ENCODE measurements around the gene CHI3L1.

DNA sequence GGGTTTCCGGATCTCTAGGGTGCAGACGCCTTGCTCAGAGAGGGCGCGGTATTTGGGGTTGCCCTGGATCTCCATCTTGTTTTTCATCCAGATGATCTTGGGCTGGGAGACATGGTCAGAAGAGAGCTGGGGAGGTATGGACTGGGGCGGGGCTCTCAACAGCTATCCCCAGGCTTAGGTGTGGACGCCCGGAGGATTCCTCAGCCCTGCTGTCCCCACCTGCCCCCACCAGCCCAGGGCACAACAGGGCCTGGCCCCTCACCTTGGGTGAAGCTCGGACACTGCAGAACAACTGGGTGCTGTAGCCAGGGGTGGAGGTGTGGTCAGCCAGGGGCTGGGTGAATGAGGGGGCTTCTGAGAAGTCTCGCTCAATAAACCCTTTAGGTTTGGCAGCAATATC is 17.5 kb downstream of the CHI3L1 start:
- TF ChIP-seq EGR1 (IDR thresholded peaks at IDR 0.05; ENCODE audit: low read depth) (no peak), CTCF (IDR thresholded peaks at IDR 0.05 in 2 of 3, conservative IDR thresholded peaks at IDR 0.05 in 1 of 3; ENCODE audit: borderline replicate concordance in 1 of 3, insufficient read depth in 1 of 3, low read depth in 2 of 3, low read length in 2 of 3) (no peak), ZNF274 (IDR thresholded peaks at IDR 0.05; ENCODE audit: low read depth, low read length) (no peak), POLR2AphosphoS5 (IDR thresholded peaks at IDR 0.05; ENCODE audit: low read depth, low read length) (no peak), EZH2 (IDR thresholded peaks at IDR 0.05) (no peak), SP1 (IDR thresholded peaks at IDR 0.05; ENCODE audit: low read depth) (no peak), POLR2A (IDR thresholded peaks at IDR 0.05; ENCODE audit: borderline replicate concordance, extremely low read depth, insufficient read depth, insufficient read length) (no peak), MAX (IDR thresholded peaks at IDR 0.05) (no peak), TCF7L2 (IDR thresholded peaks at IDR 0.05; ENCODE audit: borderline replicate concordance, extremely low read depth, insufficient read depth, insufficient read length) (no peak), EZH2phosphoT487 (IDR thresholded peaks at IDR 0.05; ENCODE audit: borderline replicate concordance) (no peak), SRF (IDR thresholded peaks at IDR 0.05; ENCODE audit: low read depth) (no peak), ELF1 (IDR thresholded peaks at IDR 0.05; ENCODE audit: borderline replicate concordance, low read depth) (no peak)
